Gastroesophageal sphincter (tissue), 3 donors: ENCODE measurements around the gene XRCC3.

ENCODE experiments used
- CTCF ChIP-seq, 4 experiments: fragments of 200-600 bp in 2 of 4; fragments of 450-650 bp in 2 of 4; sonication (generic) in 1 of 4; IDR thresholded peaks; one replicate each; pipeline ENCODE4 v1.5.1; 2017 to 2019; ENCODE audit warnings: antibody characterized with exemption in 4 of 4, mild to moderate bottlenecking in 2 of 4, moderate library complexity in 2 of 4
- POLR2A ChIP-seq, 2 donors: fragments of 450-650 bp; IDR thresholded peaks; one replicate each; pipeline ENCODE4 v1.6.1; 2017; ENCODE audit warnings: antibody characterized with exemption in 2 of 2, mild to moderate bottlenecking in 2 of 2, moderate library complexity in 1 of 2

- TF ChIP-seq CTCF (IDR thresholded peaks at IDR 0.05) (no peak), POLR2A (IDR thresholded peaks at IDR 0.05) (no peak)
Measured at GRCh38 chr14:103694572-103695026, 20.7 kb downstream of the XRCC3 start.
